GM19372 (cell line): Measurements from ENCODE around the gene SCO2.
"Not testable (repeated sequence)": the region's sequence is repeated elsewhere in the genome, so short reads cannot be mapped to it uniquely, and the experiment has no call there.

Source experiments
- ATAC-seq: cut with Tn5 transposase; IDR thresholded peaks from one replicate; pipeline ENCODE4 v1.9.1; 2021; ENCODE audit warnings: mild to moderate bottlenecking, low read depth, moderate library complexity; ENCODE audit not compliant: unreplicated experiment

The SCO2 gene

GRCh38 chr22:50551160-50551752 is 25.9 kb upstream of the SCO2 start:
- ATAC-seq: no peak

- ATAC-seq: no peak
These were observed 25.0 kb upstream of the SCO2 start for GRCh38 chr22:50550395-50550794.

GRCh38 chr22:50548921-50549790 is 23.8 kb upstream of the SCO2 start:
- no peak for ATAC-seq

GRCh38 chr22:50548040-50548920 is 22.9 kb upstream of the SCO2 start:
- no peak for ATAC-seq

- no peak for ATAC-seq
These were observed 22.0 kb upstream of the SCO2 start for GRCh38 chr22:50547263-50547985.

- no peak for ATAC-seq
These were observed 21.2 kb upstream of the SCO2 start for GRCh38 chr22:50546326-50547262.

- ATAC-seq: no peak
These were observed 20.3 kb upstream of the SCO2 start, which contains the start of gene KLHDC7B for GRCh38 chr22:50545522-50546325. Gene KLHDC7B (plus strand): TSS chr22:50545899. CDS start chr22:50546244, 345 bp downstream.

GRCh38 chr22:50544746-50545253 is 19.4 kb upstream of the SCO2 start:
- no peak for ATAC-seq

- no peak for ATAC-seq
These were observed 18.8 kb upstream of the SCO2 start for GRCh38 chr22:50544078-50544745.

GRCh38 chr22:50542416-50542927 is 17.1 kb upstream of the SCO2 start:
- no peak for ATAC-seq

- ATAC-seq: not testable (repeated sequence)
These were observed 16.2 kb upstream of the SCO2 start for GRCh38 chr22:50541667-50542026.

- no peak for ATAC-seq
These were observed 15.0 kb upstream of the SCO2 start for GRCh38 chr22:50540381-50540780.

GRCh38 chr22:50537765-50538164 is 12.4 kb upstream of the SCO2 start:
- ATAC-seq: no peak

- ATAC-seq: no peak
These were observed 10.8 kb upstream of the SCO2 start for GRCh38 chr22:50536226-50536625.

GRCh38 chr22:50535113-50535512 is 9.7 kb upstream of the SCO2 start:
- no peak for ATAC-seq

GRCh38 chr22:50533856-50534711 is 8.7 kb upstream of the SCO2 start:
- ATAC-seq: not testable (repeated sequence)
